DMS 273 treated with DMSO at 0.1 percent for 48 hours (cell line): ENCODE data around the gene PRAF2.
A peak's percentile ranks its signal among the peaks of the same experiment; 100 is the strongest.

Experiments
- DNase-seq: peaks from one replicate; lab custom pipeline; 2025; lab: John Stamatoyannopoulos, UW

Gene PRAF2, protein sequence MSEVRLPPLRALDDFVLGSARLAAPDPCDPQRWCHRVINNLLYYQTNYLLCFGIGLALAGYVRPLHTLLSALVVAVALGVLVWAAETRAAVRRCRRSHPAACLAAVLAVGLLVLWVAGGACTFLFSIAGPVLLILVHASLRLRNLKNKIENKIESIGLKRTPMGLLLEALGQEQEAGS

DNA sequence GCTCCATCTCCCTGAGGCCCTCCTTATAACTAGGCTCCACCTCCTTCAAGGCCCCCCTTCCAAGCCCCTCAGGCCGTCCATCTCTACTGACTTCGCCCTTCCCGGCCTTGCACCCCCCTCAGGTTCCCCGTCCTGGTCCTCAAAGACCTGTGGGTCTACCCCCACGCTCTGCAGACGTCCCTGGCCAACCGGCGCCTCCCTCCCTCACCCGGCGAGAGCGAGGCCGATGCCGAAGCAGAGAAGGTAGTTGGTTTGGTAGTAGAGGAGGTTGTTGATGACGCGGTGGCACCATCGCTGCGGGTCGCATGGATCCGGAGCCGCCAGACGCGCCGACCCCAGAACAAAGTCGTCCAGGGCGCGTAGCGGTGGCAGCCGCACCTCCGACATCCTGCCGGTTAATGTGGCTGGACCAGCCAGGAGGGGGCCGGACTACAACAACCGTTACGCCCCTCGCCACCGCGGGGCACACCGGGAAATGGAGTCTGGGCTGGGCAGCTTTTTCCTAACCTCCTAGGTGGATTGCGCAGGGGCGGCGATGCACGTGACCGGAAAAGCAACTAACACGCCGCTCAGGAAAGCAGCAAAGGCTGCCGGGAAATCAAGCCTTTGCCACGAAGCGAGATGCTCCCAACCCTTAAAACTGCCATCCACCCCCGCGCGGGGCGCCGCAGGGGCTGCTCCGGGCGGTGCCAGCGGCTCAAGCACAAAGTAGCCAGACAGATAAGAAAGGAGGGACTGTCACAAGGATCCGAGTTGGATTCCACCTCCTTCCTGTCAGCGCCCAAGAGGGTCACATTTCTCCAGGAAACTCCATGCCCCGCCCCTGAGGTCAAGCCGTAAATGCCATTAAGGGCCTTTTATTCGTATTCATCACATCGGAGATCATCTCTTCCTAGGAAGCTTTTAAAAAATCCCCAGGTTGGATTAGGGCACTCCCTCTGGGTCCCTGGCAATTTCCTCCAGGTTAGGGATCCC, at the start of gene PRAF2:
Gene PRAF2, minus strand, starts transcription at position 402 of the 975 bp plus-strand sequence. Its CDS starts 15 bp downstream, at position 387.
- DNase-seq: peak; percentile 70

DNA sequence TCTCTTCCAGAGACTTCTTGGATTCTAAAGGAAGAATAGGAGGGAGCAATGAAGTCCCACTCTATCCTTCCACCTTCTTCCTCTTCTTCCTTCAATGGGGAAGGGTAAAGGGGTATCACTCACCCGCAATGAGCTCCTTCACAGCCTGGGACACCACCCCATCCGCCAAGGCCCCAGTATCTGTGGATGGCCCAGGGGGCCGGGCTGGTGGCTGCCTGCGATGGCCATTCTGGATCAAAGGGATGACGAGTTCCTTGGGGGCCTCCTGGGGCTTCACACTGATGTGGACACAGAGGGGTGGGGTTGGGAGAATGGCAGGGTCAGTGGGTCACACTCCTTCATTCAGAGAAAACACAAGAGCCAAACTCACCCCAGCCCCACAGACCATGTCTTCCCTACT, 48.7 kb upstream of the PRAF2 start:
- no peak for DNase-seq

DNA sequence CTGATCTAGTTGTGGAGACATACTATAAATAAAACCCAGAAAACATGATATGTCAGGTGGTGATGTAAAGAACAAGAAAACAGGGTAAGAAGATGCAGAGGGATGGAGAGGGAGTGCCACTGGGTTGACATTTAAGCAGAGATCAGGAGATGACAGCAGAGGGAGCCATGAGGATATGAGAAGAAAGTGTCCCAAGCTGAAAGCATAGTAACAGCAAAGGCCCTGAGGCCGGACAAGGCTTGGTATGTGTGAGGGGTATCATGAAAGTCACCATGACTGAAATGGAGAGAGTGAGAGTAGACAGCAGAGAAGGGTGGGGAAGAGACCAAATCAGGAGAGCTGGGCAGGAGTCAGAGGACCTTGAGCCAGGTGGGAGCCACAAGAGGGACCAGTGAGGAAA, 46.3 kb upstream of the PRAF2 start:
- DNase-seq: no peak

DNA sequence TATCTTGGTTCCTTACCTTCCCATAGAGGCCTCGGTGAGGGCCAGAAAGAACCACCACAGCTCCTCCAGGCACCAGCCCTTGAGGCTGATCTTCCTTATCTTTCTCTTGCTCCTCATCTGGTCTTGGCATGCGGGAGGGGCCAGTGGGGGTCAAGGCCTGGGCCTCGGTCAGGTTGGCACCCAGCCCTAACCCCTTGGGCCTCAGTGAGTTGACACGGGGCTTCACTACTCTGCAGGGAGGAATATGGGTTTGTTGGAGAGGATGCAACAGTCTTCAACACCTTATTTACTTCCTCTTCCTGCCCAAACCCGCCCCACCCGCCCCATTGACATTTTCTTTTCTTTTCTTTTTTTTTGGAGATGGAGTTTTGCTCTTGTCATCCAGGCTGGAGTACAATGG, 43.8 kb upstream of the PRAF2 start:
- DNase-seq: no peak

DNA sequence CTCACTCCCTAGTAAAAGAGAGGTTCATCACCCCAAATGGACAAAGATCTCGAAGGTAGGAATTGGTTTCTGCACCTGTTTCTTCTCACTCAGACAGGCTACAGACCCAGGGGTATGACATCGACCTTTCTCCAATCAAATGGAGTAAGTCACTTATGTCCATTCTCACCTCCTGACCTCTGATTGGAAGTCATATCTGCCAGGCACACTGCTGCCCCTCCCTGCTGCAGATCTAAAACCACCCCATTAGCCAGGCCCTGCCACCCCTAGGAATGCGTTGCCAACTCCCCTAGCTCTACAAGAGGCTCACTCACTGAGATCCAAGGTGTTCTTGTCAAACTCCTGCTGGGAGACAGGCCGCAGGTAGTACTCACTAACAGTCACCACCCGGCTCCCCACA, 42.9 kb upstream of the PRAF2 start:
- no peak for DNase-seq

DNA sequence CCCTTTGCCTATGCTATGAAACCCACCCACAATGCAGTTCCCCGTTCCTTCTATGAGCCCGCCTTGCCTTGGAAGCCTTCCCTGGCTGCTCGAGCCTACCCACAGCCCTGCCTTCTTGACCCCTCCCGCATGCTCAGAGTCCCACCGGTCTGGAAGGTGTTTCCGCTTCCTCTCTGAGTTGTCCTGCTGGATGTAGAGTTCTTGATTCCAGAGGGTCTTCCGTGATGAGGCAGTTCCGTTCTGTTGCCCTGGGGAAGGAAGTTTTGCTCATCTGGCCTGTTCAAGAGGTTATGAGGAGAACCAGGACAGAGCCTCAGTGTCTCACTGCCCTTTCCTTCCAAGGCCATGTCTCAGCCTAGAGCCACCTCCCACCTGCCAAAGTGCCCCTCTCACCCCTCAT, 42.3 kb upstream of the PRAF2 start:
- no peak for DNase-seq

DNA sequence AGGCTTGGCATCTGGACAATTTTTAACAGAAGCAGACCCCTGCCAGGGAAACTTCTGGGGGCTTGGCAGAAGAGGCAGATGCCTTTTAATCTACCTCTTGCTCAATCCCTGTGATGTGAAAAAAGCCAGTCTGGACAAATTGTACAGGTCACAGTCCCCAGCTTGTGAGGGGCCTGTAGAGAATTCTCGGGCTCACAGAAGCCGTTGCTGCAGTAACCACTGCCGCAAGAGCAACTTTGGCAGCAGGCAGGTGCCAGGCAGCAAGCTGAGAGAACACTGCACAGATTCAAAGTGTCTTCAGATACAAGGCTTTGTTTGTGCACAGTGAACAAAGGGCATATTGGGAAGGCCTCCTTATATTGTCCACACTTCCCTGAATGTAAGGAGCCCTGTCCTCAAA, 38.0 kb upstream of the PRAF2 start:
- DNase-seq: no peak

DNA sequence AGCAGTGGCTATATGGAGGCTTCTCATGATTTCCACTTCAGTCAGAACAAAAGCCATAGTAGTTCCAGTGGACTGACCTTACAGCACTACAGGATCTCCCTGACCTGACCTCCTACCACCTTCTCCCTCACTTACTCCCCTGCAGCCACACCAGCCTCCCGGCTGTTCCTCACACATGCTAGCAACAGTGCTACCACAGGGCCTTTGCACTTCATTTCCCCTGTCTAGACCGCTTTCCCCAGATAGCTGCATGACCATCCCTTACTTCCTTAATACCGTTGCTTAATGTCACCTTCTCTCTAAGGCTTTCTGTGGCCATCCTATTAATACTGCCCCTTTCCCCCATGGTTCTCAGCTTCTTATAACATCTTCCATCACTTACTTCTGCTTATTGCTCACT, 36.6 kb upstream of the PRAF2 start:
- no peak for DNase-seq

DNA sequence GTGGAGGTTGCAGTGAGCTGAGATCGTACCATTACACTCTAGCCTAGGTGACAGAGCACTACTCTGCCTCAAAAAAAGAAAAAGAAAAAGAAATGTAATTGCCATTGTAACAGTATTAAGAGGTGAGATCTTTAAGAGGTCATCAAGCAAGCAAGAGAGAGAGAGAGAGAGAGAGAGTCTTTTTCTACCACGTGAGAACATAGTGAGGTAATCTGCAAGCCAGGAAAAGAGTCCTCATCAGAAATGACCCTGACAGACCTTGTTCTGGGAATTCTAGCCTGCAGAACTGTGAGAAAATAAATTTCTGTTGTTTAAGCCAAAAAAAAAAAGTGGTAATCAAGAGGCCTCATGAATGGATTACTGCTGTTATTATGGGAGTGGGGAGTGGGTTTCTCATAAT, 34.8 kb upstream of the PRAF2 start:
- no peak for DNase-seq

DNA sequence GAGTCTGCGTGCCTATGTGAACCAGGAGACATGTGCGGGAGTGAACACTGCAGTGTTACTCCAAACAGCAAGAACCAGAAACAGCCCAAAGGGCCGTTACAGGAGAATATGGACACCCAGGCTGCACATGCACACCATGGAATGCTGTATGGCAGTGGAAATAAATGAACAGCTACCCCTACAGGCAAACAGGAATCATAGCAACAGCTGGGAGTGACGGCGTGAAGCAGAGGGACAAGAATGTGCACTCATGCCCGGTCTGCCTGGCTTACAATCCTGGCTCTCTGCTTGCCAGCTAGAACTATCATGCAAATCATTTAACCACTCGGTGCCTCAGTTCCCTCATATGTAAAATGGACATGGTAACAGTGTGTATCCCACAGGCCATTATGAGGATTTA, 33.1 kb upstream of the PRAF2 start:
- no peak for DNase-seq

DNA sequence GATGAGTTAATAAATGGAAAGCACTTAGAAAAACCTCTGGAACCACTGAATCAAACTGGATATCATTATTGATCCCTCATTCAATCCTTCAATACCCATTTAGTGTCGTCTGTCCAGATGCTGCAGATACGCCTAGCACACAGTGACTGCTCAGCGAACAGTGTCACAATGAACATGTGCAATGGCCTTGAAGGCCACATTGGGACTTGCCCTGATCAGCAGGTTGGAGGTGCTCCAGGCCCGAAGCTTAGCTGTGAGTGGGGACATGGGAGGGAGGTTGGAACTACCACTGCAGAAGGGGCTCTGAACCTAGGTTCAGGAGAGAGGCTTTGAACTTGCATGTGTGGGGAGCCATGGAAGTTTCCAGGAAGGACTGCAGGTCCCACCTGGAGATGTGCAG, 32.5 kb upstream of the PRAF2 start:
- no peak for DNase-seq

DNA sequence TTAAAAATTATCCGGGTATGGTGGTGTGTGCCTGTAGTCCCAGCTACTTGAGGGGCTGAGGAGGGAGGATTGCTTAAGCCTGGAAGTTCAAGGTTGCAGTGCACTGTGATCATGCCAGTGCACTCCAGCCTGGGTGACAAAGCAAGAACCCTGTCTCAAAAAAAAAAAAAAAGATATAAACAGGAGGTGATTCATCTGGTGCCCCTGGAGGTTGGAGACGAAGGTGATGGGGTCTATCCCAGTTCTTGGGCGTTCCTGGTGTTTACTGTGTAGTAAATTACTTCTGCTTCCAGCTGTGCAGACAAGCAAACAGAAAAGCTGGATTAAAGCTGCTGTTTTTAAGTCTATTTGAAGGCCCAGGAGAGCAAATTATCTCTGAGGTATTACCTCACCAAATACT, 29.8 kb upstream of the PRAF2 start:
- DNase-seq: no peak

DNA sequence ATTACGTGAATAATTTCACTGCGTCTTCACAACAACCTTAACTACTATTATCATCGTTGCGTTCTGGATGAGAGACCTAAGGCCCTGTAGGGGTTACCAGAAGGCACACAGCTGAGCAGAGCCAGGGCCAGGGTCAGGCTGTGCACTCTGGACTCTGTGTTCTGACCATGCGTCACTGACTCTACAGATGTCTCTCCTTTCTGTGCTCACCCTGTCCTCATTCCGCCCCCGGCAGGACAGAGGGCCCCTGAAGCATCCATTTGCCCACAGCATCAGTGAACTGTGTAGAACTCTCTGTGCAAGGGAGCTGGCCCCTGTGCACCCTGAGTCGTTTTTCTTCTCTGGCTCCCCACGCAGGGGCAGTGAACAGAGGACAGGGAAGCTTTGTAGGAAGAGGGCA, 28.4 kb upstream of the PRAF2 start:
- DNase-seq: no peak

DNA sequence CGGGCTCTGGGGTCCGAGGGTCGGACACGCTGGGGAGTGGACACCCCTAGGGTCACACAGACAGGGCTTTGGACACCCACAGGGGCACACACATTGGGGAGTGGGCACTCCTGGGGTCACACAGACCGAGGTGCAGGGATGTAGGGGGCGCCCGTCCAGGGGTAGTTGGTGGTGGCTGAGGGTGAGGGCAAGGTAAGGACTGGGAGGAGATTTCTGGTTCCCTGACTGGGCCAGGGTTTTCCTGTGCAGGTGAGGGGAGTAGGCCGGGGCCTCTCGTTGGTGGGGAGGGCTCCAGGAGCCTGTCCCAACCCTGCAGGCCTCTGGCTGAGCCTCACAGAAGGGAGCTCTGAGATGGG, 27.8 kb upstream of the PRAF2 start:
- DNase-seq: no peak

DNA sequence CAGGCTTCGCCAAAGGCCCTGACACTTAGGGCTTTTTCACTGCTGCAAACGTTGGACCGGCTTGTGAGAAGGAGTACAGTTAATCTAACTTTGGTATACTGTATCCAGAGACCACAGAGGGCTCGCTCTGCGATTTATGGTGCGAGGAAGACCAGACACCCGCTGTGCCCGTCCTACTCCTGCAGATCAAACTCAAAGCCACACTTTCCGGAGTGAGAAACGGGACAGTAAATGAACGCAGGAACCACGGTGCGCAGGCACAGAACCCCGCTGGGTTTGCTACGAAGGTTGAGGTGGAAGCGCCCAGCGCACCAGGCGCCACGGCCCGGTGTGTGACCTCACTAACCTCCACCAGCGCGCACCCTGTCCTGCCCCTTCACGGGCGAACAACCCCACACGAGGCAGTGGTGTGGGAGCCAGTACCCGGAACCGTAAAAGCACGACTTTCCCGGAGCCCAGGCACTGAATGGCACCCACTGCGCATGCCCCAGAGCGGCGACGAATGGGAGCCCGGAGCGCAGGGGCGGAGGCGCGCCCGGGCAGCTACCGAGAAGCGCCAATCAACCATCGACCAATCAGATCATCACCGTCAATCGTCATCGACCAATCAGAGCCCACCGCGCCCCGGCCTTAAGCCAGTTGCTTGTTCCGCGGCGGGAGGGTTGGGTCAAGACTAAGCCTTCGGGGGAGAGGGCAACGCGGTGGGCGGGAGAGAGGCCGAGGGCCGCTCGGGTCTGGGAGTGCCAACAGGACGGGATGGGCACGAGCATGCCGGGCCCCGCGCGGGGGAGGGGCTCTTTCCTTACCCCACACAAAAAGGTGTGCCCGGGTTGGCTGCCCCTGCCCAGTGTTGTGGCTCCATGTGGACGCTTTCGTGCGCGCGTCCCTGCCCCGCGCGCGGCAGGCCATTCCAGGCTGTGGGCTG, 27.2 kb upstream of the PRAF2 start:
- peak; percentile 76 for DNase-seq

DNA sequence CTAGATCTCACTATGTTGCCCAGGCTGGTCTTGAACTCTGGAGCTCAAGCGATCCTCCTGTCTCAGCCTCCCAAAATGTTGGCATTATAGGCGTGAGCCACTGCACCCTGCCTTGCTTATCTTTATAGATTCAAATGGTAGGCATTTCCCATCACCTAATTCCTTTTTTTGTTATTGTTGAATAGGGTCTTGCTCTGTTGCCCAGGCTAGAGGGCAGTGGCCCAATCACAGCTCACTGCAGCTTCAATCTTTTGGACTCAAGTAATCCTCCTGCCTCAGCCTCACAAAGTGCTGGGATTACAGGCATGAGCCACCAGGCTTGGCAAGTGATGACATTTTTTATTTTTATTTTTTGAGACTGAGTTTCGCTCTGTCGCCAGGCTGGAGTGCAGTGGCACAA, 22.6 kb upstream of the PRAF2 start:
- DNase-seq: no peak

DNA sequence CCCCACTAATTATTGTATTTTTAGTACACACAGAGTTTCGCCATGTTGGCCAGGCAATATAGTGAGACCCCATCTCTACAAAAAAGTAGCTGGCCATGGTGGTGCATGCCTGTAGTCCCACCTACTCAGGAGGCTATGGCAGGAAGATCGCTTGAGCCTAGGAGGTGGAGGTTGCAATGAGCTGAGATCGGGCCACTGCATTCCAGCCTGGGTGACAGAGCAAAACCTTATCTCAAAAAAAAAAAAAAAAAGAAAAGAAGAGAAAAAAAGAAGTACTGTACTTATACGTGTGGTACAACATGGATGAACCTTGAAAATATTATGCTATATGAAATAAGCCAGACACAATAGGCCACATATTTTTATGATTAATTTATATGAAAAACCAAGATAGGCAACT, 15.8 kb upstream of the PRAF2 start:
- DNase-seq: no peak

DNA sequence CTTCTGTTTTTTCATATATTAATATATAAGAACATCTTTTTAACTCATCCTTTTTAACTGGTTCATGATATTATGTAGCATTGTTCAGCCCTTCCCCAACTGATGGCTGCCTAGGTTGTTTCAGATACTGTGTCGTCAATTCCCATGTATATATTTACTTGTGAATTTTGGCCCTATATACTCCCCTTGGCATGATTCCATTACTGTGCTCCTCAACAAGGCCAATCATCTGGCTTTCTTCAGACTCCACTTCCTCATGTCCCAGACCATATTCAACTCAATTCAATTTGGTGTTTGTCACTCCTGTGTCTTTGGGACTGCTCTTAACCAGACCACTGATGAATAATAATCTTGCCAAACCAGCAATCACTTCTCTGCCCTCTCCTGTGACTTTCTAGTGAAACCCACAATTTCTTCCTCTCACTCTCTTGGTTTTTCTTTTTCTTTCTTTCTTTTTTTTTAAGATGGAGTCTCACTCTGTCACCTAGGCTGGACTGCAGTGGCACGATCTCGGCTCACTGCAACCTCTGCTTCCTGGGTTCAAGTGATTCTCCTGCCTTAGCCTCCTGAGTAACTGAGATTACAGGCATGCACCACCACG, 8.6 kb upstream of the PRAF2 start:
- DNase-seq: no peak

DNA sequence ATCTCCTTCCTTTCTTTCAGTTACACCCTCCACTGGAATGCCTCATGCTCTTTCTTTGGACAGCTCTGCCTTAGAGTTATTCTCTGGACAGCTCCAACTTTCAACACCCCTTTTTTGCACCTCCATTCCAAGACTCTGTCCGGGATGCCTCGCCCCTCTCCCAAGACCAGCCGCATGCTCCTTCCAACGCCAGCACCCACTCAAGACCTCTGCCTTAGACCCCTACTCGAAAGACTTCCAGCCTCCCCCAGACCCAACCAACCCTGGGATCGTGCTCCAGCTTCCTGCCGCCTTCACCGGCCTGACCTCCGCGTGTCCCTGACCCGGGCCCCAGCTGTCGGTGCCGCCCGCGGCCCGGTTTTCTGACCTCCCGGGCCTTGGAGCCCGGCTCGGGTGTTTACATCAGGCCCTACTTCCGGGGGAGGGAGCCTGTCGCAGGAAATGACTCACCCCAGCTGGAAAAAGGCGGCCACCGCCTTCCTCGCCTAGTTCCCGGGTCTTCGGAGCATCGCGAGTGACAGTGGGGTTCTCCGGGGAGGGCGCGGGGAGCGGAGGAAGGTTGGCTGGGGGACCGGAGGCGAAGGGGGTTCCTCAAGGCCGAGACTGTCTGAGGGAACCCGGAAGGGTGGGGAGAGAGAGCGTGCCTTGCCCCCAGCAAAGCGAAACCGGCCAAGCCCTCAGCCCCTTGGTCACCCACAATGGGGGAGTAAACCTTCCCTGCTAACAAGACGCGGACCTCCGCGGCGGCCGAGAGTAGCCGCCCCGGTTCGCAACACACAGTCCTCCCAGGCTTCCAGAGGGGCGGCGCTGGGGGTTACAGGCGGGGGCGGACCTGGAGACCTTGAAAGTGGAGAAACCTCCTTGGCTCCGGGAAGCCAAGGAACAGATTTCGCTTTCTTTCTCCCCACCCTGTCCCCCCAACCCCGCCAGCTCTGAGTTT, 6.0 kb upstream of the PRAF2 start, which contains the start of gene WDR45:
Gene WDR45, minus strand, starts transcription at position 399 of the 940 bp plus-strand sequence. CDS start 1,792 bp downstream, outside the sequence.
- DNase-seq: no peak

DNA sequence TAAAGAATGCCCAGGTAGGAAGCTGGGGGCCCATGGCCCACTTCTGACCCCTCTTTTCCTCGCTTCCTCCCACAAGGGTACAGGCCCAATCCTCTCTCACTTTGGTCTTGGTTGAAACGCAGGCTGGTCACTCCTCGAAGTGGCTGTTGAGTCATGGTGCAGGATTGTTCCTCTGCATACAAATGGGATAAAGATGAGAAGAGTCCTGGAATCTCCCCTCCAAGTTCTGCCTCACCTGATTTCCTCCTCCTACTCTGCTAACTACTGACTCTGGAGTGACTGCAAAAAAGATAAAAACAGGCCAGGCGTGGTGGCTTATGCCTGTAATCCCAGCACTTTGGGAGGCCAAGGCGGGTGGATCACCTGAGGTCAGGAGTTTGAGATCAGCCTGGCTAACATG, 4.1 kb upstream of the PRAF2 start:
- DNase-seq: no peak

DNA sequence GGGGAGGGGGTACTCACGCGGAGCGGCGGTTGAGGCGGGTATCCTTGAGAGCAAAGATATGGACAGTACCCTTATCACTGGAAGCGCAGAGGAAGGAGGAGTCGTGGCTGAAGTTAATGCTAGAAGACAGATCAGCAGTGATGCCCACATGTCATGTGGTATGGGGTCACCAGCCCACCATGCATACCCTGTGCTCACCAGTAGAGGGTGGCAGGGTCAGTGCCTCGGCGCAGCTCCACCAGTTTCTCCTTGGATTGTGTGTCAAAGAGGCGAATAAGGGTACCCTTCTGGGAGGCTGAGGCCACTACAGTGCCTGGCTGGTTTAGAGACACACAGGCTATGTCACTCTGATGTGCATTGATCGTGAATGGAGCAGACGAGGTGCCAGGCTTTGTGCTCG, 1.5 kb upstream of the PRAF2 start:
- DNase-seq: no peak
